ENCODE measurements around the gene CHERP.

GRCh38 chr19:16542910-16543472, 754 bp upstream of the CHERP start:
- no peak for TF ChIP-seq CTCF (IDR thresholded peaks at IDR 0.05; ENCODE audit: low read length)
- TF ChIP-seq EZH2 (IDR thresholded peaks at IDR 0.05; ENCODE audit: borderline replicate concordance, low read length): no peak
